ENCODE data around the gene NECAP2.
"Not testable (repeated sequence)": the region's sequence is repeated elsewhere in the genome, so short reads cannot be mapped to it uniquely, and the experiment has no call there.

The NECAP2 gene

DNA sequence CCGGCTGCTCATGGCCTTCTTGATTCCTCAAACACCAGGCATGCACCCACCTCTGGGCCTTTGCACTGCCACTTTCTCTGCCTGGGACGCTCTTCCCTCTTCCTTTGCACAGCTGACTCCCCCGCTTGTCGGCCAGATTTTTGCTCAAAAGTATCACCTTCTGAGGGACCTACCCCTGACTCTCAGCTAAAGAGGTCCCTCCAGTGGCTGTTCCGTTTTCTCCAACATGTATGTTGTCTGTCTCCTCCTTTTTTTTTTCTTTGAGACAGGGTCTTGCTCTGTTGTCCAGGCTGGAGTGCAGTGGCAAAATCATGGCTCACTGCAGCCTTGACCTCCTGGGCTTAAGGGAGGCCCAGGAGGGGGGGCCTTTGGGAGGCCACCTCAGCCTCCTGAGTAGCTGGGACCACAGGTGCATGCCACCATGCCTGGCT is 57.0 kb downstream of the NECAP2 start:
- not testable (repeated sequence) for DNase-seq (ENCODE audit: low read depth in 2 of 2)

DNA sequence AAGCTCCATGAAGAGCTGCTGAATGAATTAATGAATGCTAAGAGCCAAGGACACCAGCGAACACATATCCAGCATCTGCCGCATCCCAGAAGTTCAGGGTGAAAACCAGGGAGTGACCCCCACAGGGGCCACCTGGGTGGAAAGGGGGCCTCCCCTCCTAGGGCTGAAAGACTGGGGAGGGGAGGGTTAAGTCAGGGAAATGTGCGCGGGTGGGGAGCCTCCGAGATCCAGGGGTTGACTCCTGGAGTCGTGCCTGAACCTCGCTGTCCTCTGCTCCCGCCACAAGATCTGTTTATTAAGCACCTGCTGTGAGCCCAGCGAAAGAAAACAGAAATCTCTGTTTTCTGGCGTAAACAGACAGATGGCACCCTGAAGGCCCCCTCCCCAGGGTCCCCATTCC is 57.5 kb downstream of the NECAP2 start:
- DNase-seq (ENCODE audit: low read depth in 2 of 2): not testable (repeated sequence)

DNA sequence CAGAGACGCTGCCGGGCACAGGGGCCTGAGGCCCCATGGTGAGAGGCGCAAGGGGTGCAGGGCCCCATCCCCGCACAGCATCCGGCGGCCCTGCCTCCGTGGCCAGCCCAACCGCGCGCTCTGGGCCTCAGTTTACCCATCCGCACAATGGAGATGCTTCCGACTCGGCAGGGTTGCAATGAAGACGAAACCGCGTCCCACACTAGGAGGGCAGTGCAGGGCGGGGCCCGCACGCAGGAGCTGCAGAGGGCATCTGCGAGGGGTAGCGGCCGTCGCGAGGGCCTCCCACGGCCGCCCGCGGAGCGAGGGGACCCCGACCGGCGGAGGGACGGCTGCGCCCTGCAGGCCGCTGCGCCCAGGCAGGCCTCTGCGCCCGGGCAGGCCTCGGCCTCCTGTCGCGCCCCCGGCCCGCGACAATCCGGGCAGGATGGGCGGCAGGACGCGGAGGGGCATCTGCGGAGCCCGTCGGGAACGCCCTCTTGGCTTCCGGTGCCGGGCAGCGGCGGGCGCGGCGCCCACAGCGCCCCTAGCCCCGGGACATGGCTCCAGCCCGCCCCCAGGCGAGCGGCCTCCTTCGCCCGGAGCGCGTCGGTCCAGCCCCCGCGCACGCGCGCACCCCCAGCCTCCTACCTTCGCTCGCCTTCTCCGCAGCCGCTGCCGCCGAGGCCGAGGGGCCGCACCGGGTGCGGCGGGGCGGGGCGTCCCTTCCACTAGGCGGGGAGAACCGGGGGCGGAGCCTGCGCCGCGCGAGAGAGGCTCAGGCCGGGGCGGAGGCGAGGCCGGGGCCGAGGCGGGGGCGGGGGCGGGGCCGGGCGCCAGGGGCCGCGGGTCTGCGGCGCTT is 58.3 kb downstream of the NECAP2 start:
- peak; percentile 74 to 76 for DNase-seq (ENCODE audit: low read depth in 2 of 2)

DNA sequence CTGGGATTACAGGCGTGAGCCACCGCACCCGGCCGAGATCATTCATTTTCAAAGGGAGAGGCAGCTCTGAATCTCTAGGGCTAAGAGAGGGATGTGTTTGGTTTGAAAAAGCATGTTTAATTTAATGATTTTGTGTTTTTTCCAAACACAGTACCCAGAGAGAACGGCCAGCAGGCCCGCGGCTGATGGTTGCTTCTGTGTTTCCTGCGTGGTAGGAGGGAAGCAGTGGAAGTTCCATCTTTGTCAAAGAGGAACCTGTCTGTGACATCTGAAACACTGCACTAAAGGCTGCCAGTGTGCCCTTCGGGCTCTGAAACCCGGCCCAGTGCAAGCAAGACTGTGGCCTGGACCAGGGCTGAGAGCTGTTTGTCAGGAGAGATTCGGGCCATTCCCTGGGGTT is 59.9 kb downstream of the NECAP2 start:
- not testable (repeated sequence) for DNase-seq (ENCODE audit: low read depth in 2 of 2)

- not testable (repeated sequence) for DNase-seq (ENCODE audit: low read depth in 2 of 2)
Measured at GRCh38 chr1:16500975-16501374, 60.5 kb downstream of the NECAP2 start.

DNA sequence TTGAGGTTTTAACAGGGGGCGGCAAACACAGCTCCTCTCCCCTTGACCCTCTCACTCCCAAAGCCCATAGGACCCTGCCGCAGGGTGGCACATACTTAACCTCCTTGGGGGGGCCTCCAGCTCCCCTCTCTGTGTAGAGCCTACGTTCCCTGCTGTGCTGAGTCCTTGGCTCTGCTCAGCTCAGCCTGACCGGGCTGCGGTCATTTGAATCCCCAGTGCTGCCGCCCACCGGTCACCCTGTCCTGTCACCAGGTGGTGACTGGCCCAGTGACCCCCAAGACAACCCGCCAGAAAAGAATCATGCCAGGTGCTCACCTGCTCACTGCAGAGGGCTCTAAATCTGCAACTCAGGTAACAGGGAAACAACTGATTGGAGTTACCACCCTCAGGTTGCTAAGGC is 60.9 kb downstream of the NECAP2 start:
- not testable (repeated sequence) for DNase-seq (ENCODE audit: low read depth in 2 of 2)

GRCh38 chr1:16503494-16503893 is 63.0 kb downstream of the NECAP2 start:
- DNase-seq (ENCODE audit: low read depth in 2 of 2): no peak

- DNase-seq (ENCODE audit: low read depth in 2 of 2): not testable (repeated sequence)
Measured at GRCh38 chr1:16505870-16506269, 65.3 kb downstream of the NECAP2 start.

- DNase-seq (ENCODE audit: low read depth in 2 of 2): not testable (repeated sequence)
Measured at GRCh38 chr1:16506364-16507136, 66.0 kb downstream of the NECAP2 start.

- not testable (repeated sequence) for DNase-seq (ENCODE audit: low read depth in 2 of 2)
Measured at GRCh38 chr1:16508861-16509445, 68.4 kb downstream of the NECAP2 start.
